Right lobe of liver (tissue), 6 donors: ENCODE measurements around the gene SPATS2. TPM values are rescaled to one million over a fixed set of nuclear protein-coding genes. Genes with fewer than 3 reads are reported as not detected.

Source experiments
- ATAC-seq, 4 donors: fragments of 200-7000 bp; cut with Tn5 transposase; one replicate each; pipeline ENCODE4 v1.9.1; 2020; ENCODE audit warnings: mild to moderate bottlenecking in 4 of 4, moderate library complexity in 4 of 4
- DNase-seq, 3 donors: peaks; one replicate each; pipeline ENCODE4 v3.0.0-alpha.2; 2020
- H3K27ac ChIP-seq, 3 donors: fragments of 200-600 bp; one replicate each; pipeline ENCODE4 v1.8.0; 2022
- H3K27me3 ChIP-seq, 2 donors: fragments of 200-600 bp; one replicate each; pipeline ENCODE4 v1.8.0; 2022
- H3K36me3 ChIP-seq, 4 donors: fragments of 200-600 bp; sonication (generic) in 1 of 4; one replicate each; pipeline versions ENCODE4 v1.5.1 to v1.8.0; 2017 to 2022; ENCODE audit warnings: control low read depth in 1 of 4
- H3K4me1 ChIP-seq, 4 donors: fragments of 200-600 bp; sonication (generic) in 1 of 4; one replicate each; pipeline versions ENCODE4 v1.5.1 to v1.8.0; 2017 to 2022; ENCODE audit warnings: control low read depth in 1 of 4
- H3K4me3 ChIP-seq, 3 donors: fragments of 200-600 bp; one replicate each; pipeline ENCODE4 v1.8.0; 2022
- H3K9me3 ChIP-seq, 4 donors: fragments of 200-600 bp; sonication (generic) in 1 of 4; one replicate each; pipeline versions ENCODE4 v1.5.1 to v1.8.0; 2017 to 2022; ENCODE audit warnings: control low read depth in 1 of 4
- CTCF ChIP-seq, 4 donors: fragments of 200-600 bp in 3 of 4; fragments of 450-650 bp in 1 of 4; IDR thresholded peaks; one replicate each; pipeline versions ENCODE4 v1.5.1 to v1.8.0; 2016 to 2022; ENCODE audit warnings: antibody characterized with exemption in 4 of 4, mild to moderate bottlenecking in 2 of 4
- POLR2A ChIP-seq: fragments of 450-650 bp; IDR thresholded peaks from one replicate; pipeline ENCODE4 v1.6.1; 2017; ENCODE audit warnings: antibody characterized with exemption, mild to moderate bottlenecking
- WGBS: methylation state at CpG from one replicate; pipeline ENCODE4 v1.1.6; 2018; ENCODE audit warnings: low coverage, low lambda C conversion rate; ENCODE audit not compliant: insufficient coverage; ENCODE audit errors: missing lambda C conversion rate; 5-methylcytosine and 5-hydroxymethylcytosine counted together
- intact Hi-C, 2 donors: fragments of 100-400 bp; cut with DNase I; formaldehyde crosslinking; loops; one replicate each; pipeline versions ENCODE4 v1.11.2 to v1.14.1; 2022
- total RNA-seq, 6 experiments: library from RNA; depleted of rRNA in 2 of 6; stranded (reverse); fragments of >200 nt in 2 of 6; fragmentation: NEBNext Ultra II Directional in 3 of 6; extraction: Animal tissue kit (Norgen Biotek cat#: 25700) in 3 of 6; gene quantifications; one replicate each; pipeline versions ENCODE4 v1.1.0 to v1.2.4, GENCODE V29; 2016 to 2023
- donor health status: DM: no; HTN: yes; CAD: no.
- donor health status: DM: no; HTN: no; CAD: no.
- donor health status: DM: no; HTN: no; CAD: no.
- donor health status: DM: no; HTN: yes; CAD: no.
- donor health status: DM: no; HTN: yes; CAD: no.

SPATS2 gene
- total RNA-seq, 6 experiments from 2014 or later = 3.2 to 6.1 (median 4.4) TPM

- TF ChIP-seq POLR2A = no peak
- TF ChIP-seq CTCF (IDR thresholded peaks at IDR 0.05) = no peak
- peaks cover 0 to 6% (median 0%) of the 10 kb centered on the region in 4 donors for H3K4me1 ChIP-seq
- H3K27me3 ChIP-seq = no peaks in the 10 kb centered on the region
- WGBS = 90% methylated on average over 1 of the region's 1 CpG
- H3K27ac ChIP-seq = no peak overlapping the region
- H3K4me3 ChIP-seq = no peak overlapping the region
- no peaks in the 10 kb centered on the region for H3K9me3 ChIP-seq
- no peaks in the 10 kb centered on the region for H3K36me3 ChIP-seq
- no peak for ATAC-seq
- intact Hi-C loops = no loop called here
- no peak for DNase-seq
Measured at GRCh38 chr12:49410818-49411217, 43.6 kb downstream of the SPATS2 start.

- WGBS = 83% methylated on average over 6 of the region's 6 CpGs
- no peak overlapping the region for H3K27ac ChIP-seq
- H3K36me3 ChIP-seq = no peaks in the 10 kb centered on the region
- no peaks in the 10 kb centered on the region for H3K9me3 ChIP-seq
- intact Hi-C loops = no loop called here
- DNase-seq = no peak
- H3K4me3 ChIP-seq = no peak overlapping the region
- TF ChIP-seq CTCF (IDR thresholded peaks at IDR 0.05) = no peak
- TF ChIP-seq POLR2A = no peak
- H3K4me1 ChIP-seq = peaks cover 0 to 6% (median 0%) of the 10 kb centered on the region in 4 donors
- no peak for ATAC-seq
- H3K27me3 ChIP-seq = no peaks in the 10 kb centered on the region
Measured at GRCh38 chr12:49413010-49413409, 45.7 kb downstream of the SPATS2 start.

- H3K9me3 ChIP-seq = no peaks in the 10 kb centered on the region
- no peak for DNase-seq
- no peak overlapping the region for H3K4me3 ChIP-seq
- peaks cover 0 to 6% (median 0%) of the 10 kb centered on the region in 4 donors for H3K4me1 ChIP-seq
- no peaks in the 10 kb centered on the region for H3K36me3 ChIP-seq
- no peaks in the 10 kb centered on the region for H3K27me3 ChIP-seq
- ATAC-seq = no peak
- TF ChIP-seq CTCF (IDR thresholded peaks at IDR 0.05) (no peak), POLR2A (no peak)
- intact Hi-C loops = no loop called here
- H3K27ac ChIP-seq = no peak overlapping the region
Measured at GRCh38 chr12:49413796-49414195, 46.5 kb downstream of the SPATS2 start.

GRCh38 chr12:49414364-49414763 lies 47.1 kb downstream of the SPATS2 start:
- intact Hi-C loops = no loop called here
- no peak for TF ChIP-seq POLR2A
- no peak for TF ChIP-seq CTCF (IDR thresholded peaks at IDR 0.05)
- 65% methylated on average over 2 of the region's 2 CpGs for WGBS
- no peak overlapping the region for H3K4me3 ChIP-seq
- no peaks in the 10 kb centered on the region for H3K36me3 ChIP-seq
- H3K27ac ChIP-seq = no peak overlapping the region
- H3K27me3 ChIP-seq = no peaks in the 10 kb centered on the region
- no peak for ATAC-seq
- H3K9me3 ChIP-seq = no peaks in the 10 kb centered on the region
- DNase-seq = no peak
- H3K4me1 ChIP-seq = peaks cover 0 to 6% (median 0%) of the 10 kb centered on the region in 4 donors

- H3K4me3 ChIP-seq = no peak overlapping the region
- no peak for DNase-seq
- no peaks in the 10 kb centered on the region for H3K27me3 ChIP-seq
- no peak overlapping the region for H3K27ac ChIP-seq
- intact Hi-C loops = no loop called here
- no peaks in the 10 kb centered on the region for H3K9me3 ChIP-seq
- ATAC-seq = no peak
- WGBS = 90% methylated on average over 3 of the region's 3 CpGs
- TF ChIP-seq POLR2A (no peak), CTCF (IDR thresholded peaks at IDR 0.05) (no peak)
- H3K4me1 ChIP-seq = peaks cover 0 to 6% (median 0%) of the 10 kb centered on the region in 4 donors
- H3K36me3 ChIP-seq = no peaks in the 10 kb centered on the region
Measured at GRCh38 chr12:49415521-49415970, 48.3 kb downstream of the SPATS2 start.
